Measurements from ENCODE around the gene KCNMA1. TPM values are rescaled to one million over a fixed set of nuclear protein-coding genes. Genes with fewer than 3 reads are reported as not detected.

Gene KCNMA1
- total RNA-seq, 4 donors from 2014 or later: 66.8 to 96.5 (median 78.9) TPM

DNA sequence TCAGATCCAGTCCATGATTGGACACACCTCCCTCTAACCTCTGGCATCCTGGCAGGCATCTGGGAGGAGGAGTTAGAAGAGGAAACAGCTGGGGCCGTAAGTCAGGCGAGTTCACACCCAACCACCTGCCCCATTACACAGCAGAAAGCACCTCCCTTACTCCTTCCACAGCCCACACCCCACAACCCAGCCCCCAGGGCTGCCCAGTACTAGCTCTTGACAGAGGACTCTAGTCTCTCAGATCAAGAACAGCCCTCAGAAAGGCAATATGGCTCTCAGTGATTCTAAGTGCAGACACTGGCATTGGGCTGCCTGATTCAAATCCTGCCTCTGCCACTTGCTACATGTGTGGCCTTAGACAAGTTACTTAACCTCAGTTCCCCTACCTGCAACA is 34.1 kb downstream of the KCNMA1 start:
- ATAC-seq (peak; percentile 65 to 73), DNase-seq (peak; percentile 59 to 81)
- H3K27me3 ChIP-seq: no peaks in the 10 kb centered on the region
- peak overlapping the region in 1 of 4 donors; percentile 5 for H3K4me3 ChIP-seq
- intact Hi-C loops (cut with DNase I; ENCODE audit: low total_unique reads): no loop called here
- no peaks in the 10 kb centered on the region for H3K9me3 ChIP-seq
- peak overlapping the region; percentile 72 to 85 (median 80) for H3K27ac ChIP-seq
- TF ChIP-seq POLR2A (IDR thresholded peaks at IDR 0.05): peak in 1 of 2 donors; percentile 17
- TF ChIP-seq, protein P1, sequence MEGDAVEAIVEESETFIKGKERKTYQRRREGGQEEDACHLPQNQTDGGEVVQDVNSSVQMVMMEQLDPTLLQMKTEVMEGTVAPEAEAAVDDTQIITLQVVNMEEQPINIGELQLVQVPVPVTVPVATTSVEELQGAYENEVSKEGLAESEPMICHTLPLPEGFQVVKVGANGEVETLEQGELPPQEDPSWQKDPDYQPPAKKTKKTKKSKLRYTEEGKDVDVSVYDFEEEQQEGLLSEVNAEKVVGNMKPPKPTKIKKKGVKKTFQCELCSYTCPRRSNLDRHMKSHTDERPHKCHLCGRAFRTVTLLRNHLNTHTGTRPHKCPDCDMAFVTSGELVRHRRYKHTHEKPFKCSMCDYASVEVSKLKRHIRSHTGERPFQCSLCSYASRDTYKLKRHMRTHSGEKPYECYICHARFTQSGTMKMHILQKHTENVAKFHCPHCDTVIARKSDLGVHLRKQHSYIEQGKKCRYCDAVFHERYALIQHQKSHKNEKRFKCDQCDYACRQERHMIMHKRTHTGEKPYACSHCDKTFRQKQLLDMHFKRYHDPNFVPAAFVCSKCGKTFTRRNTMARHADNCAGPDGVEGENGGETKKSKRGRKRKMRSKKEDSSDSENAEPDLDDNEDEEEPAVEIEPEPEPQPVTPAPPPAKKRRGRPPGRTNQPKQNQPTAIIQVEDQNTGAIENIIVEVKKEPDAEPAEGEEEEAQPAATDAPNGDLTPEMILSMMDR (IDR thresholded peaks at IDR 0.05 in 4 of 5, conservative IDR thresholded peaks at IDR 0.05 in 1 of 5): no peak
- peaks cover 32 to 53% of the 10 kb centered on the region in 2 donors for H3K4me1 ChIP-seq
- H3K36me3 ChIP-seq: no peaks in the 10 kb centered on the region
- in situ Hi-C loops (cut with MboI; ENCODE audit: low sequenced_read_pairs in 4 of 4): no loop called here

DNA sequence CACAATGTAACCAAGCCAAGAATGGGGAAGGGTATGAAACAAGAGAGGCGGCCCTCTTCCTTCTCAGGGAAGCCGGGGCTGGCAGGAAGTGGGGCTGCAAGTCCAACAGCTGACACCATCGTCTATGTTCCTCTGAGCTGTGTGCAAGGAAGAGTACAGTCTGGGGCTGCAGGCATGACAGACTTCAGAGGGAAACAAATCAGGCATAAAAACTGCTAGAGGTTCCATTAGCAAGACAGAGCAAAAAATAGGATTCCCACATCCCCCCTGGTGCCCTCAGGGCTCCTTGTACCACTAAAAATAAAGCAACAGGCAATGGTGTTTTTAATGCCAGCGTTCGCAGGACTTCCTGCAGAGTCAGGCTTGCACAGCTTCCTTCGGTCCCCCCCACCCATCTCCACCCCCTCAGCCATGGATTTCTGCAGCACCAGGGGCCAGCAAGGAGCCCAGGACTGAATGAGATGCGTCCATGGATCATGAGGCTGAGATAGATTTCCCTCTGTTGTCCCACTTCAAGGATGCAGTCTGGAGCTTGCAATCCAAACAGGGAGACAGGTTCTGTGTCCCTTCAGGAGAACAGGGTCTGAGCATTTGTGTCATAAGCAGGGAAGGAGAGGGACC is 34.6 kb downstream of the KCNMA1 start:
- no peaks in the 10 kb centered on the region for H3K9me3 ChIP-seq
- in situ Hi-C loops (cut with MboI; ENCODE audit: low sequenced_read_pairs in 4 of 4) (no loop called here), intact Hi-C loops (cut with DNase I; ENCODE audit: low total_unique reads) (no loop called here)
- H3K4me3 ChIP-seq: no peak overlapping the region
- TF ChIP-seq, protein P1 (IDR thresholded peaks at IDR 0.05 in 4 of 5, conservative IDR thresholded peaks at IDR 0.05 in 1 of 5): no peak
- no peak for TF ChIP-seq POLR2A (IDR thresholded peaks at IDR 0.05)
- no peaks in the 10 kb centered on the region for H3K27me3 ChIP-seq
- DNase-seq (no peak), ATAC-seq (no peak)
- H3K27ac ChIP-seq: peak overlapping the region; percentile 72 to 85 (median 80)
- peaks cover 32 to 51% of the 10 kb centered on the region in 2 donors for H3K4me1 ChIP-seq
- H3K36me3 ChIP-seq: no peaks in the 10 kb centered on the region

DNA sequence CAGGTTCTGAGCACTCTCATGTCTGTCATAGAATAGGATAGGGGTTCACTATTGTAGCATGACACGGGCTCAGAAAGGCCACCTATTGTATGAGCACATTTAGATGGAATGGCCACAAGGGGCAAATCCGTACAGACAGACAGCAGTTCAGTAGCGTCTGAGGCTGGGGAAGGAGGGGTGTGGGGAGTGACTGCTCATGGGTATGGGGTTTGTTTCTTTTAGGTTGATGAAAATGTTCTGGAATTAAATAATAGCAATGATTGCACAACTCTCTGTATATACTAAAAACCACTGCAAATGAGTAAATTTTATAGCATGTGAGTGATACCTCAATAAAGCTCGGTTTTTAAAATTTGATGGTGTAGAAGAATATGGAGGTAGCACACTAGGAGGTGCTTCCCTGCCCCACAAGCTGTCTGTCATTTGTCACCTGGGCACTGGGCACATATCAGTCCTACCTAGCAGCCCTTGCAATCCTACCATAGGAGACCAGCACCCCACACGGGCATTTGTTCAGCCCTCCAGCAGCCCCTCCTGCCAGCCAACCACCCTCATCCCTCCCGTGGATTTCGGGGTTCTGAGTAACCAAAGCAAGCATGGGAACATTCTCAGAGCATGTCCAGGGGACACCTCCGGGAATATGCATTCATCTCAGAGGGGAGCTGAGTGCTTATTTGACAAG is 35.2 kb downstream of the KCNMA1 start:
- peak overlapping the region; percentile 72 to 85 (median 80) for H3K27ac ChIP-seq
- no peaks in the 10 kb centered on the region for H3K27me3 ChIP-seq

DNA sequence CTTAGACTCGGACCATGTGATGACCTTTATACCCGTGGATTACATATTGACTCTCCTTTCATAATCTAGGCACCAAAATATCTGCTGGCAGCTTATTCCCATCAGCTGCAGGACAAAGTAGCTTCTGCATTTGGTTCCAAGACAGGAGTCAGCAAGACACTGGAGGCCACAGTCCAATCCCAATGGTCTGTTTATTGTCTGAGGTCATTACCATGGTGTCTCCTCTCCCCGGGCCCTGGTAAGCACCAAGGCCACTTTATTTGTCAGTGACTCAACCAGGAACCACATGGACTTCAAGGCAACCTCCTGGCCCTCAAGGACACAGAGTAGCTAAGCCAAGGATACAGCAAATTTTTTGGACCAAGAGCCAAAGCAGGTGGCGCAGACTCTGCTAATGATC is 36.1 kb downstream of the KCNMA1 start:
- Histone ChIP-seq H3K27ac (peak overlapping the region; percentile 72 to 85 (median 80)), H3K9me3 (no peaks in the 10 kb centered on the region), H3K4me3 (no peak overlapping the region), H3K4me1 (peaks cover 32 to 47% of the 10 kb centered on the region in 2 donors), H3K27me3 (no peaks in the 10 kb centered on the region), H3K36me3 (no peaks in the 10 kb centered on the region)
- ATAC-seq (peak; percentile 66 to 67), DNase-seq (peak; percentile 58 to 65)
- in situ Hi-C loops (cut with MboI; ENCODE audit: low sequenced_read_pairs in 4 of 4): no loop called here
- intact Hi-C loops (cut with DNase I; ENCODE audit: low total_unique reads): no loop called here
- TF ChIP-seq POLR2A (IDR thresholded peaks at IDR 0.05): no peak
- TF ChIP-seq, protein P1 (IDR thresholded peaks at IDR 0.05 in 4 of 5, conservative IDR thresholded peaks at IDR 0.05 in 1 of 5): no peak

More for the DNA sequence above, 35.2 kb downstream of the KCNMA1 start:
- Histone ChIP-seq H3K9me3 (no peaks in the 10 kb centered on the region), H3K4me3 (no peak overlapping the region), H3K36me3 (no peaks in the 10 kb centered on the region), H3K4me1 (peaks cover 32 to 47% of the 10 kb centered on the region in 2 donors)
- in situ Hi-C loops (cut with MboI; ENCODE audit: low sequenced_read_pairs in 4 of 4) (no loop called here), intact Hi-C loops (cut with DNase I; ENCODE audit: low total_unique reads) (no loop called here)
- TF ChIP-seq POLR2A (IDR thresholded peaks at IDR 0.05): no peak
- TF ChIP-seq, protein P1 (IDR thresholded peaks at IDR 0.05 in 4 of 5, conservative IDR thresholded peaks at IDR 0.05 in 1 of 5): no peak
- DNase-seq (no peak), ATAC-seq (peak in 1 of 2 donors; percentile 14)
